Measurements from ENCODE around the gene PRR14.

Gene PRR14

DNA sequence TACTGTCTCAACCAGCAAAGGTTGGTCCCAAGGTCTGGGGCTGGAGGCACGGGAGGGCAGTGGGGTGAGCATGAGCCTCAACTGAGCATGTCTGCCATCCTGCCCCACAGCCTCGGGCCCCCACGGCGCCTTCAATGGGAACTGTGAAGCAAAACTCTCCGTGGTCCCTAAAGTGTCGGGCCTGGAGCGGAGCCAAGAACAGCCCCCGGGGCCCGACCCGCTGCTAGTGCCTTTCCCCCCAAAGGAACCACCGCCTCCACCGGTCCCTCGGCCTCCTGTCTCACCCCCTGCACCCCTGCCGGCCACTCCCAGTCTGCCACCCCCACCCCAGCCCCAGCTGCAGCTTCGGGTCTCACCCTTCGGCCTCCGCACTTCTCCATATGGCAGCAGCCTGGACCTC, 11.7 kb downstream of the PRR14 start:
- no peak overlapping the region for H3K27ac ChIP-seq (ENCODE audit: low read depth, low read length, severe bottlenecking)
- peaks cover 18% of the 10 kb centered on the region for H3K4me1 ChIP-seq (ENCODE audit: control insufficient read depth, insufficient read depth, low read length, poor library complexity, severe bottlenecking)
- WGBS, 2 experiments (ENCODE audit: insufficient coverage in 2 of 2): 96 to 97% methylated on average over 9 to 14 of the region's 17 CpGs
- H3K36me3 ChIP-seq (ENCODE audit: control insufficient read depth, insufficient read depth, low read length): peaks cover 64% of the 10 kb centered on the region
- H3K4me3 ChIP-seq (ENCODE audit: extremely low read depth, insufficient read depth, low read length, poor library complexity, severe bottlenecking): no peak overlapping the region
- no peaks in the 10 kb centered on the region for H3K9me3 ChIP-seq (ENCODE audit: control insufficient read depth, low read length)

DNA sequence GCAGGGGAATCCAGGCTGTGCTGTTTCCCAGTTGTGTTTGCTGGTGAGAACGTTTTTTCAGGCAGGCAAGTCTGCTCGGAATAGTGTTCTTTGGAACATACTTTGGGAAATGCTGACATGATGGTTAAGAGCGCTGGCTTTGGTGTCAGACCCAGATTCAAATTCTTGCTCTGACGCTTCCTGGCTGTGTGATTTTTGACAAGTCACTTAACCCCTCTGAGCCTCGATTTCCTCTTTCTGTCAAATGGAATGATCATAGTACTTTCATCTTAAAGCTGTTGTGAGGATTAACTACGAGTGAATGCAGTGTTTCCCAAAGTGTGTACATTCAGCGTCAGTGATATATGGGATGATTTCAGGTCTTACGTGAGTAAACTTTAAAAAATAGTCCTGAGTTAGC, 12.3 kb downstream of the PRR14 start:
- peaks cover 18% of the 10 kb centered on the region for H3K4me1 ChIP-seq (ENCODE audit: control insufficient read depth, insufficient read depth, low read length, poor library complexity, severe bottlenecking)
- H3K4me3 ChIP-seq (ENCODE audit: extremely low read depth, insufficient read depth, low read length, poor library complexity, severe bottlenecking): no peak overlapping the region
- H3K36me3 ChIP-seq (ENCODE audit: control insufficient read depth, insufficient read depth, low read length): peaks cover 70% of the 10 kb centered on the region
- H3K27ac ChIP-seq (ENCODE audit: low read depth, low read length, severe bottlenecking): no peak overlapping the region
- WGBS, 2 experiments (ENCODE audit: insufficient coverage in 2 of 2): 92 to 95% methylated on average over 7 to 8 of the region's 8 CpGs
- H3K9me3 ChIP-seq (ENCODE audit: control insufficient read depth, low read length): no peaks in the 10 kb centered on the region

DNA sequence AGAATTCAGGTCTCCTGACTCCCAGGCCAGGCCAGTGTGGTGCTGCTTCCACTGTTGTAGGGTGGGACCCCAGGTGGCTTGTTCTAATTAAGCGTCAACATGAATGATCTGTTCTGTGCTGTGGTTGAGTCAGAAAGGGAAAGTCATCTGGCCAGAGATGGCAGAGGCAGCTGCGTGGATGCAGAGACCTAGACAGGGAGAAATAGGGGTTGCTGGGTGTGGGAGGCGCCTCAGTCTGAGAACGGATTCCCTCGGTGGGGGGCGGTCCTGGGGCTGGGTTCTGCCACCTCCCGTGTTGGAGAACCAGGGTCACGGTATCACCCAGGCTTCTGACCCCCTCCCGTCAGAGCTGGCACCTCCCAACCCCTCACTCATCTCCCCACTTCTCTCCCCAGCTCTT, 13.1 kb downstream of the PRR14 start:
- WGBS, 2 experiments (ENCODE audit: insufficient coverage in 2 of 2): 97 to 99% methylated on average over 9 of the region's 9 CpGs
- peaks cover 75% of the 10 kb centered on the region for H3K36me3 ChIP-seq (ENCODE audit: control insufficient read depth, insufficient read depth, low read length)
- peaks cover 18% of the 10 kb centered on the region for H3K4me1 ChIP-seq (ENCODE audit: control insufficient read depth, insufficient read depth, low read length, poor library complexity, severe bottlenecking)
- H3K9me3 ChIP-seq (ENCODE audit: control insufficient read depth, low read length): no peaks in the 10 kb centered on the region
- no peak overlapping the region for H3K4me3 ChIP-seq (ENCODE audit: extremely low read depth, insufficient read depth, low read length, poor library complexity, severe bottlenecking)
- H3K27ac ChIP-seq (ENCODE audit: low read depth, low read length, severe bottlenecking): no peak overlapping the region

DNA sequence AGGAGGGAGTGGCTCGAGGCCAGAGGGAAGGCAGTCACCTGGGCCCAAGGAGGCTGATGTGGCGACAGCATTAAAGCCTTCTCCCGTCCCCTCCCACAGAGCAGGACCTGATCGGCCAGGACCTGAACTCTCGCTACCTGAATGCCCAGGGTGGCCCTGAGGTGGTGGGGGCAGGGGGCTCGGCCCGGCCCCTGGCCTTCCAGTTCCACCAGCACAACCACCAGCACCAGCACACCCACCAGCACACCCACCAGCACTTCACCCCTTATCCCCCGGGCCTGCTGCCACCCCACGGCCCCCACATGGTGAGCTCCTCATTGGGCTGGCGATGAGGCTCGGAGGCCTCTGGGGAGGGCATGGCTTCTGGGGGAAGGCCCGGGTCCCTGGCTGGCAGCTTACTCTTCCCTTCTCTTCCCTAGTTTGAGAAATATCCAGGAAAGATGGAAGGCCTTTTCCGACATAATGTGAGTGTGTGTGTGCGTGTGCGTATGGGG, 13.9 kb downstream of the PRR14 start:
- H3K4me3 ChIP-seq (ENCODE audit: extremely low read depth, insufficient read depth, low read length, poor library complexity, severe bottlenecking): no peak overlapping the region
- no peaks in the 10 kb centered on the region for H3K9me3 ChIP-seq (ENCODE audit: control insufficient read depth, low read length)
- peaks cover 83% of the 10 kb centered on the region for H3K36me3 ChIP-seq (ENCODE audit: control insufficient read depth, insufficient read depth, low read length)
- 97% methylated on average over 10 of the region's 15 CpGs; no CpG with 5 or more reads in 1 of the 2 experiments for WGBS, 2 experiments (ENCODE audit: insufficient coverage in 2 of 2)
- H3K27ac ChIP-seq (ENCODE audit: low read depth, low read length, severe bottlenecking): no peak overlapping the region
- H3K4me1 ChIP-seq (ENCODE audit: control insufficient read depth, insufficient read depth, low read length, poor library complexity, severe bottlenecking): peaks cover 18% of the 10 kb centered on the region

DNA sequence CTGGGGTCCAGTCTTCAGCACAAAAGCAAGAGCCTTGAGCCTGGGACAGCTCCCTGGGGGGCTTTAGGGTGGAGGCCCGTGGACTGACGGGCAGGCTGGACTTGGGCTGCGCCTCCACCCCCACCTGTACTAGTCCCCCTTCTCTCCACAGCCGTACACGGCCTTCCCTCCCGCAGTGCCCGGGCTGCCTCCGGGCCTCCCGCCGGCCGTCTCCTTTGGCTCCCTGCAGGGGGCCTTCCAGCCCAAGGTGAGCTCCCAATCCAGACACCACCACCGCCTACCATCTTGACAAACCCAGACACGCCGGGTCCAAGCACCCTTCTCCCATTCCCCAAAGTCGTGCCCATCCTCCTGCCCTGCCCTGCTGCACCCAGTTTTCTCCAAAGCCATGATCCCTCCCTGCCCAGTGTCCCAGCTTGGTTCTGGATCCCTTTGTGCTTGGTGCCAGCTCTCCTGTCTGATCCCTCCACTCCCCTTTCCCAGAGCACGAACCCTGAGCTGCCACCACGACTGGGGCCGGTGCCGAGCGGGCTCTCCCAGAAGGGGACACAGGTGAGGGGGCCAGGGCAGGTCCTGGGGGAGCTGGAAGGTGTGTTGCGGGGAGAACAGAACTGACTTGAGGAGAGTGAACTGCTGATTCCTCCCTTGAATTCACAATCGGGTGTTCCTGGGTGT, 14.5 kb downstream of the PRR14 start:
- Histone ChIP-seq H3K36me3 (ENCODE audit: control insufficient read depth, insufficient read depth, low read length) (peaks cover 88% of the 10 kb centered on the region), H3K4me1 (ENCODE audit: control insufficient read depth, insufficient read depth, low read length, poor library complexity, severe bottlenecking) (peaks cover 13% of the 10 kb centered on the region)
- 94 to 97% methylated on average over 16 to 21 of the region's 22 CpGs for WGBS, 2 experiments (ENCODE audit: insufficient coverage in 2 of 2)

DNA sequence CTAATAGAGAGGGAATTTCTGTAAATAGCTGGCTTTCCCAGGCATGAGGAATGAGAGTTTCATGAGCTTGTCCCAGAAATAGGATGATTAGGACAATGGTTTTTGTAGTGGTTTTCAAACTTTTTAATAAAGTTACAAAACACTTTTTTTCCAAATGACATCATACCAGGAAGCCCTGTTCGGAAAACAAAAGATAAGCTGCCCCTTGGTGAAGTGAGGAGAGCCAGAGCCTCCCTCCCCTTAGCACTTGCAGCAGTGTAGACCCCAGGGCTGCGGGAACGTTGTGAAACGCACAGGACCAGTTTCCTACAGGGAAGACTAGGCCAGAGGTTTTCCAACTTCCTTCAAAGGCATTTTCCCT, 15.1 kb downstream of the PRR14 start:
- H3K4me1 ChIP-seq (ENCODE audit: control insufficient read depth, insufficient read depth, low read length, poor library complexity, severe bottlenecking): peaks cover 10% of the 10 kb centered on the region
- H3K4me3 ChIP-seq (ENCODE audit: extremely low read depth, insufficient read depth, low read length, poor library complexity, severe bottlenecking): no peak overlapping the region
- no peaks in the 10 kb centered on the region for H3K9me3 ChIP-seq (ENCODE audit: control insufficient read depth, low read length)
- 80 to 94% methylated on average over 1 to 3 of the region's 4 CpGs for WGBS, 2 experiments (ENCODE audit: insufficient coverage in 2 of 2)
- peak overlapping the region; percentile 29 for H3K27ac ChIP-seq (ENCODE audit: low read depth, low read length, severe bottlenecking)
- H3K36me3 ChIP-seq (ENCODE audit: control insufficient read depth, insufficient read depth, low read length): peaks cover 90% of the 10 kb centered on the region

More for the DNA sequence above, 14.5 kb downstream of the PRR14 start:
- H3K27ac ChIP-seq (ENCODE audit: low read depth, low read length, severe bottlenecking): peak overlapping the region; percentile 29
- H3K9me3 ChIP-seq (ENCODE audit: control insufficient read depth, low read length): no peaks in the 10 kb centered on the region
- no peak overlapping the region for H3K4me3 ChIP-seq (ENCODE audit: extremely low read depth, insufficient read depth, low read length, poor library complexity, severe bottlenecking)

DNA sequence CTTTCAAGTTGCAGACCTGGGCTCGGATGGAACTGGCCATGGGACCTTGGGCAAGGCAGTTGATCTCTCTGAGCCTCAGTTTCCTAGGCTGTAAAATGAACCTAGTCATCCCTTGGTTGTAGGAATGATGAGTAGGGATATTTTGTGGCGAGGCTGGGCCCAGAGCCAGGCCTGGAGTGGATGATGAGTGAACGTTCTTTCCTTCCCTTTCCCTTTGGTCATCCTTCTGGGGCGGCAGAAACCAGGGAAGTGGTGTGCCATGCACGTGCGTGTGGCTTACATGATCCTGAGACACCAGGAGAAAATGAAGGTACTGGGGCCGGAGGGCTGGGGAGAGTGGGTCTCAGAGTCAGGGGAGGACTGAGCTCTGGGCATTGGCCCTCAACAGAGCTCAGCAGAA, 15.9 kb downstream of the PRR14 start:
- H3K4me1 ChIP-seq (ENCODE audit: control insufficient read depth, insufficient read depth, low read length, poor library complexity, severe bottlenecking): peaks cover 5% of the 10 kb centered on the region
- H3K9me3 ChIP-seq (ENCODE audit: control insufficient read depth, low read length): no peaks in the 10 kb centered on the region
- H3K27ac ChIP-seq (ENCODE audit: low read depth, low read length, severe bottlenecking): no peak overlapping the region
- H3K36me3 ChIP-seq (ENCODE audit: control insufficient read depth, insufficient read depth, low read length): peaks cover 85% of the 10 kb centered on the region
- 97 to 98% methylated on average over 5 to 6 of the region's 7 CpGs for WGBS, 2 experiments (ENCODE audit: insufficient coverage in 2 of 2)
- no peak overlapping the region for H3K4me3 ChIP-seq (ENCODE audit: extremely low read depth, insufficient read depth, low read length, poor library complexity, severe bottlenecking)

DNA sequence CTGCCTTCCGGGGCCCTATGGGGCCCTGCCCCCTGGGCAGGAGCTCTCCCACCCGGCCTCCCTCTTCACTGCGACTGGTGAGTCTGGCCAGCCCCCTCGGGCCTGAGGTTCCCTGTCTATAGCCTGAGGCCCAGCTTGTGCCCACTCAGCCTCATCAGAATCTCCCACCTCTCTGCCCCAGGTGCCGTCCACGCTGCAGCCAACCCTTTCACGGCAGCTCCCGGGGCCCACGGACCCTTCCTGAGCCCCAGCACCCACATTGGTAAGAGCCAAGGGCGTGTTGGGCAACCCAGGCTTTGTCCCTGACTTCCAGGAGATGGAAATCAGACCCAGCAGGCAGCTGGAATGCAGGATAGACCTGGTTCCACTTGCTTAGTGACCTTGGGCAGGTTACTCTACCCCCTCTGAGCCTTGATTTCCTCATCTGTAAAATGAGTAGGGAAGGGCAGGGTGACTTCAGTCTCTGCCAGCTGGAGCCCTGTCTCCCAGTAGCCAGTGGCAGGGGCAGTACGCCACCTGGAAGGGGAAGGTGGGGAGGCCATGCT, 16.7 kb downstream of the PRR14 start:
- H3K9me3 ChIP-seq (ENCODE audit: control insufficient read depth, low read length): no peaks in the 10 kb centered on the region
- H3K27ac ChIP-seq (ENCODE audit: low read depth, low read length, severe bottlenecking): no peak overlapping the region
- peaks cover 78% of the 10 kb centered on the region for H3K36me3 ChIP-seq (ENCODE audit: control insufficient read depth, insufficient read depth, low read length)
- no peak overlapping the region for H3K4me3 ChIP-seq (ENCODE audit: extremely low read depth, insufficient read depth, low read length, poor library complexity, severe bottlenecking)
- peaks cover 3% of the 10 kb centered on the region for H3K4me1 ChIP-seq (ENCODE audit: control insufficient read depth, insufficient read depth, low read length, poor library complexity, severe bottlenecking)
- WGBS, 2 experiments (ENCODE audit: insufficient coverage in 2 of 2): 97 to 98% methylated on average over 7 to 11 of the region's 11 CpGs

DNA sequence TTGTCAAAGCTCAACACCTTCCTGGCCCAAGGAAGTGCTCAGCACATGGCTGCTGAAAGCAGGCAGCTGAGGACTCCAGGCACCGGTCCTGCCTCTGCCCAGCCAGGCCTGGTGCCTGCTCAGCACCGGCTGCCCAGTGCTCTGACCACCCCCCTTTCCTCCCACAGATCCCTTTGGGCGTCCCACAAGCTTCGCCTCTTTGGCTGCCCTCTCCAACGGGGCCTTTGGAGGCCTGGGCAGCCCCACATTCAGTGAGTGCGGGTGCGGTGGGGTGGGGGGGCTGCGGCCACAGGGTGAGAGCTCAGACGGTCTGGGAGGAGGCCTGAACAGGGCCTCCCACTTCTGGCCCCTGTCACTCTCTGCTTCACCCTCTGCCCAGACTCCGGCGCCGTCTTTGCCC, 17.6 kb downstream of the PRR14 start:
- 96 to 98% methylated on average over 9 to 10 of the region's 12 CpGs for WGBS, 2 experiments (ENCODE audit: insufficient coverage in 2 of 2)

DNA sequence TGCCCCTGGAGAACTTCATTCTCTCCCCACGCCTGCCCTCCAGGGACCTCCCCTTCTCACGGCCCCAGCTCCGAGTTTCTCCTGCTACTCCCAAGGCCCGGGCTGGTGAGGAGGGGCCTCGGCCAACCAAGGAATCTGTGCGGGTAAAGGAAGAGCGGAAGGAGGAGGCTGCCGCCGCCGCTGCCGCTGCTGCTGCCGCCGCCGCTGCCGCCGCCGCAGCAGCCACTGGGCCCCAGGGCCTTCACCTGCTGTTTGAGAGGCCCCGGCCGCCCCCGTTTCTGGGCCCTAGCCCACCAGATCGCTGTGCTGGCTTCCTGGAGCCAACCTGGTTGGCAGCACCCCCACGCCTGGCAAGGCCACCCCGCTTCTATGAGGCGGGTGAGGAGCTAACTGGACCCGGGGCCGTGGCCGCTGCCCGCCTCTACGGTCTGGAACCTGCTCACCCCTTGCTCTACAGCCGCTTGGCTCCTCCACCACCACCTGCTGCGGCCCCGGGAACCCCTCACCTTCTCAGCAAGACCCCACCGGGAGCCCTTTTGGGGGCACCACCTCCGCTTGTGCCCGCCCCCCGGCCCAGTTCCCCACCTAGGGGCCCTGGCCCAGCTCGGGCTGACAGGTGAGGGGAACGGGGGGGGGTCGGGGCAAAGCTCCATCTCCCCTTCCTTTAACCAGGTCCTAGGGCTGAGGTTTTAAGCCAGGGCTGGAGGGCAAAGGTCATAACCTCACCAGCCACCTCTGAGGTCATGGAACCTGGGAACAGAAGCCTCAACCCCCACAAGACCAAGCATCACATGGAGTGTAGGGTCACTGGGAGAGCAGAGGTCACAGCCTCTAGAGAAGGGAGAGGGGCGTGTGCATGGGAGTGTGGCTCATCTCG, 18.5 kb downstream of the PRR14 start:
- Histone ChIP-seq H3K4me3 (ENCODE audit: extremely low read depth, insufficient read depth, low read length, poor library complexity, severe bottlenecking) (no peak overlapping the region), H3K27ac (ENCODE audit: low read depth, low read length, severe bottlenecking) (no peak overlapping the region), H3K36me3 (ENCODE audit: control insufficient read depth, insufficient read depth, low read length) (peaks cover 60% of the 10 kb centered on the region), H3K9me3 (ENCODE audit: control insufficient read depth, low read length) (no peaks in the 10 kb centered on the region), H3K4me1 (ENCODE audit: control insufficient read depth, insufficient read depth, low read length, poor library complexity, severe bottlenecking) (no peaks in the 10 kb centered on the region)
- WGBS, 2 experiments (ENCODE audit: insufficient coverage in 2 of 2): 96 to 98% methylated on average over 20 to 39 of the region's 41 CpGs

More for the DNA sequence above, 17.6 kb downstream of the PRR14 start:
- Histone ChIP-seq H3K9me3 (ENCODE audit: control insufficient read depth, low read length) (no peaks in the 10 kb centered on the region), H3K4me3 (ENCODE audit: extremely low read depth, insufficient read depth, low read length, poor library complexity, severe bottlenecking) (no peak overlapping the region), H3K27ac (ENCODE audit: low read depth, low read length, severe bottlenecking) (no peak overlapping the region), H3K36me3 (ENCODE audit: control insufficient read depth, insufficient read depth, low read length) (peaks cover 68% of the 10 kb centered on the region), H3K4me1 (ENCODE audit: control insufficient read depth, insufficient read depth, low read length, poor library complexity, severe bottlenecking) (no peaks in the 10 kb centered on the region)
